Lower lobe of right lung (tissue), 2 donors: ENCODE data around the gene NR6A1. TPM values are rescaled to one million over a fixed set of nuclear protein-coding genes. Genes with fewer than 3 reads are reported as not detected.

Source experiments
- ATAC-seq, 2 donors: fragments of 200-7000 bp; cut with Tn5 transposase; one replicate each; pipeline ENCODE4 v1.9.1; 2020 to 2022; ENCODE audit warnings: mild to moderate bottlenecking in 2 of 2, moderate library complexity in 2 of 2
- DNase-seq: peaks from one replicate; pipeline ENCODE4 v3.0.0-alpha.2; 2020
- H3K27ac ChIP-seq: fragments of 200-600 bp; one replicate; pipeline ENCODE4 v1.8.0; 2022
- H3K27me3 ChIP-seq: fragments of 200-600 bp; one replicate; pipeline ENCODE4 v1.8.0; 2022; ENCODE audit warnings: low read depth
- H3K36me3 ChIP-seq: fragments of 200-600 bp; one replicate; pipeline ENCODE4 v1.8.0; 2022; ENCODE audit warnings: mild to moderate bottlenecking
- H3K4me1 ChIP-seq: fragments of 200-600 bp; one replicate; pipeline ENCODE4 v1.8.0; 2022
- H3K4me3 ChIP-seq: fragments of 200-600 bp; one replicate; pipeline ENCODE4 v1.8.0; 2022; ENCODE audit warnings: mild to moderate bottlenecking
- H3K9me3 ChIP-seq: fragments of 200-600 bp; one replicate; pipeline ENCODE4 v1.8.0; 2022
- intact Hi-C: fragments of 100-400 bp; cut with DNase I; formaldehyde crosslinking; loops from one replicate; pipeline ENCODE4 v1.11.0; 2022
- total RNA-seq: library from RNA; stranded (reverse); fragmentation: NEBNext Ultra II Directional; extraction: Animal tissue kit (Norgen Biotek cat#: 25700); gene quantifications from one replicate; pipeline ENCODE4 v1.2.1, GENCODE V29; 2021
- TF ChIP-seq, protein P1 (sequence below): fragments of 200-600 bp; IDR thresholded peaks from one replicate; pipeline ENCODE4 v1.8.0; 2022; ENCODE audit warnings: antibody characterized with exemption, mild to moderate bottlenecking
- donor health status: DM: no; HTN: yes; CAD: no; lungs with severe emphysema.

The NR6A1 gene
- total RNA-seq, 1 donor from 2014 or later = 4.5 TPM

- Histone ChIP-seq H3K27ac (peak overlapping the region; percentile 76), H3K4me1 (peaks cover 26% of the 10 kb centered on the region), H3K27me3 (peaks cover 46% of the 10 kb centered on the region), H3K36me3 (no peaks in the 10 kb centered on the region), H3K9me3 (no peaks in the 10 kb centered on the region), H3K4me3 (peak overlapping the region; percentile 89)
- ATAC-seq (peak; percentile 48 to 58), DNase-seq (peak; percentile 75)
- intact Hi-C loops = loop anchor here (5.0 kb wide), 1 partner anchor 80 kb away; the partner anchor contains the start of gene WDR38
- TF ChIP-seq, protein P1, sequence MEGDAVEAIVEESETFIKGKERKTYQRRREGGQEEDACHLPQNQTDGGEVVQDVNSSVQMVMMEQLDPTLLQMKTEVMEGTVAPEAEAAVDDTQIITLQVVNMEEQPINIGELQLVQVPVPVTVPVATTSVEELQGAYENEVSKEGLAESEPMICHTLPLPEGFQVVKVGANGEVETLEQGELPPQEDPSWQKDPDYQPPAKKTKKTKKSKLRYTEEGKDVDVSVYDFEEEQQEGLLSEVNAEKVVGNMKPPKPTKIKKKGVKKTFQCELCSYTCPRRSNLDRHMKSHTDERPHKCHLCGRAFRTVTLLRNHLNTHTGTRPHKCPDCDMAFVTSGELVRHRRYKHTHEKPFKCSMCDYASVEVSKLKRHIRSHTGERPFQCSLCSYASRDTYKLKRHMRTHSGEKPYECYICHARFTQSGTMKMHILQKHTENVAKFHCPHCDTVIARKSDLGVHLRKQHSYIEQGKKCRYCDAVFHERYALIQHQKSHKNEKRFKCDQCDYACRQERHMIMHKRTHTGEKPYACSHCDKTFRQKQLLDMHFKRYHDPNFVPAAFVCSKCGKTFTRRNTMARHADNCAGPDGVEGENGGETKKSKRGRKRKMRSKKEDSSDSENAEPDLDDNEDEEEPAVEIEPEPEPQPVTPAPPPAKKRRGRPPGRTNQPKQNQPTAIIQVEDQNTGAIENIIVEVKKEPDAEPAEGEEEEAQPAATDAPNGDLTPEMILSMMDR = peak; percentile 94
Observed at GRCh38 chr9:124771867-124772679, 962 bp upstream of the NR6A1 start.

DNA sequence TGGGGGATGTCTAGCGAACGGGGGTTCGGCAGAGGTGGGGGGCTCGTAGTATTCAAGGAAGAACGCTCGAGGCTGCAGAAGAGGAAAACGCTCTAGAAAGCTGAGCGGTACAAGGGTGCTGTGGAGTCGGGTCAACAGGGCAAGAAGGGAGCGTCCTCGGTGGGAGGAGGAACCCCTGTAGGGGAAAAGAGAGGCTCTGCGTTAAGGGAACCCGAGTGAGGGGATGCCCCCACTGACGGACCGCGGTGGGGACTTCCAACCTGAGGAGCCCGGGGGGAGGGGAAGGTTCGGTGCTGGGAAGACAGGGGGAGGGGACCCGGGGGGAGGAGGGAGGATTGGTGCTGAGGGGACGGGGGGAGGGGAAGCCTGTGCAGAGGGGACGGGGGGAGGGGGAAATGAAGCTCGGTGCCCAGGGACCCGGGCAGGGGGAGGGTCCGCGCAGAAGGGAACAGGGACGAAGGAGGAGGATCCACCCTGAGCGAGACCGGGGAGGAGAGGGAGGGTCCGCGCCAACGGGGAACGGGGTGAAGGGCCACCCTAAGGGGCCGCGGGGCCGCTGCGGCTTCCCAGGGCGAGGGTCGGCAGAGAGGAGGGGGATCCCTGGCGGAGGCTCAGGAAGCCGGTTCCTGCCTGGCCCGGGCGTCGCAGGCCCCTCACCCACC is 621 bp downstream of the NR6A1 start:
- TF ChIP-seq, protein P1 = no peak
- Histone ChIP-seq H3K36me3 (no peaks in the 10 kb centered on the region), H3K9me3 (no peaks in the 10 kb centered on the region), H3K4me1 (peaks cover 16% of the 10 kb centered on the region), H3K27me3 (peaks cover 48% of the 10 kb centered on the region), H3K27ac (peak overlapping the region; percentile 76), H3K4me3 (peak overlapping the region; percentile 89)
- DNase-seq (peak; percentile 56), ATAC-seq (peak; percentile 2 to 5)
- intact Hi-C loops = loop anchor here (5.0 kb wide), 1 partner anchor 82 kb away; the partner anchor contains the start of gene WDR38

DNA sequence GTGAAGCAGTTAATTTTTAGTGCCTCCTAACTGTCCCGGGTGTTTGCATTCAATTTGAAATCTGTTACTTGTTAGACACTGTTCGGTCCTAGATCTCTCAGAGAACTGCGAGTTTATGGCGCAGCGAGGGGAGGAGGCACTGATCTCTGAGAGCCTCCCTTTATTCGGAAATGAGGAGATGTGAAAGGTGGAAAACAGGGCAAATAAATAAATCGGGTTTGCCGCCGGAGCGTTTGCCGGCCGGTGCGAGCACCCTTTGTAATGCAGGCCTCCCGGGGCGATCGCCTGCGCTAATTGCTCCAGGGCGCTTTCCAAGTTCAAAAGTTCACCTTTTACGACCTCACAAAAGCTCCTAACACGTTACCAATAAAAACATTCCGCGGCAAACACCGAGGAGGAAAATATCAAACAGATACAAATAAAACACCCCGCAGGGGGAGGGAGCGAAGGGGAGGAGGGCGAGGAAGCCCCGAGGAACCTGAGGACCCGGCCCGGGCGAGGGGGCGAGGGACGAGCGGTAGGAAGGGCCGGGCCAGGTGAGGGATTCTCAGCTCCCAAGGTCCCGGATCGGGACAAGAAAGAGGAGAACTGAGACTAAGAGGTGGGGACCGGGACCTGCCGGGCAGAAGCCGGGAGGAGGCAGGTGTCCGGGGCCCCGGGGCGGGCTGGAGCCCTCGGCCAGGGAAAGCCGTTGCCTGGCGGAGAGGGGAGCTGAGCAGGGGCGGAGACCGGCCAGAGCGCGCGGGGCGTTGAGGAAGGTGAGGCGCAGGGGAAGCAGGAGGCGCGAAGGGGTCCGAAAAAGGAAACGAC is 1.4 kb downstream of the NR6A1 start:
- Histone ChIP-seq H3K36me3 (no peaks in the 10 kb centered on the region), H3K27ac (peak overlapping the region; percentile 61), H3K4me1 (peaks cover 12% of the 10 kb centered on the region), H3K9me3 (no peaks in the 10 kb centered on the region), H3K27me3 (peaks cover 48% of the 10 kb centered on the region), H3K4me3 (peak overlapping the region; percentile 89)
- ATAC-seq (peak; percentile 1 to 16), DNase-seq (peak; percentile 64)
- intact Hi-C loops = loop anchor here (5.0 kb wide), 1 partner anchor 83 kb away; the partner anchor contains the start of gene WDR38
- TF ChIP-seq, protein P1 = no peak

DNA sequence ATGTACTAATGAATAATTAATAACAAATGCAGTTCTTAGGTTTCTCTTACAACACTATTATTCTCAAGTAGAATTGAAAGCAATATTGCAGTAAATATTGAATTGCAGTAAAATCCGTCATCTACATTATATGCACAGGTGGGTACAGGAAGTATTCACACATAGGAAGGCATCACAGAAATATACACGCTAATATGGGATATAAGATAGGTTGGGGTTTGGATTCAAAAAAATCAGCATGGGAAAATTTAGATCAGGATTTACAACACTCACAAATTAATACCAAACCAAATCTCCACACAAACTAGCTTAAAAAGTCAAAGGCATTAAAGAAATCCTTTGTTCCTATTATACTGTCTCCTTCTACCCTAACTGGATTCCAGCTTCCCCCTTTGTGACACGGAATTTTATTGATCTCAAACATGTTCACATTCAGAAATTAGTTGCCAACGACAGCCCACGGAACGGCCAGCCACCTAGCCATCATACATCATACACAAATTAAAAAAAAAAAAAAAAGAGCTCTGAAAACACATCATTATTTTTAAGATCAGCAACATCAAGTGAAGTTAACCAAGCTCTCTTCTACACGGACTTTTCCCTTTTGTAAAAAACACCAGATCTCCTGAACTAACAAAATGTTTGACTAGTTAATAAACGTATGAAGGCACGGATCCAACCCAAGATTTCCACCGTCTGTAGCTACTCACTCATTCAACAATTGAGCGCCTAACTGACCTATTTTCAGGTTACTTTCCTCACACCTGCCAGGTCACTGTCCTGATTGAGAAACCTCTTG is 2.2 kb downstream of the NR6A1 start:
- Histone ChIP-seq H3K4me1 (peaks cover 8% of the 10 kb centered on the region), H3K9me3 (no peaks in the 10 kb centered on the region), H3K4me3 (peak overlapping the region; percentile 89), H3K36me3 (no peaks in the 10 kb centered on the region), H3K27ac (peak overlapping the region; percentile 61), H3K27me3 (peaks cover 50% of the 10 kb centered on the region)
- DNase-seq = no peak
- no peak for ATAC-seq
- intact Hi-C loops = no loop called here
- TF ChIP-seq, protein P1 = no peak
